Large intestine (tissue), 3 donors: ENCODE measurements around the gene PAQR3. TPM values are rescaled to one million over a fixed set of nuclear protein-coding genes. Genes with fewer than 3 reads are reported as not detected.

Source experiments
- DNase-seq, 2 donors: peaks; one replicate each; pipeline versions ENCODE4 v3.0.0 to v3.0.0-alpha.2; 2013
- H3K27ac ChIP-seq: one replicate; pipeline ENCODE4 v1.5.1; 2013; ENCODE audit warnings: low read length
- H3K27me3 ChIP-seq: 2 replicates; pipeline ENCODE4 v1.6.1; 2013; ENCODE audit warnings: low read length; ENCODE audit not compliant: control insufficient read depth, insufficient read depth
- H3K36me3 ChIP-seq: 2 replicates; pipeline ENCODE4 v1.6.1; 2013; ENCODE audit warnings: low read length; ENCODE audit not compliant: control insufficient read depth, insufficient read depth
- H3K4me1 ChIP-seq: one replicate; pipeline ENCODE4 v1.6.1; 2013; ENCODE audit warnings: low read length; ENCODE audit not compliant: control insufficient read depth, insufficient read depth
- H3K4me3 ChIP-seq: one replicate; pipeline ENCODE4 v1.5.1; 2013; ENCODE audit warnings: low read length
- H3K9me3 ChIP-seq: one replicate; pipeline ENCODE4 v1.6.1; 2013; ENCODE audit warnings: mild to moderate bottlenecking, low read depth, low read length, moderate library complexity; ENCODE audit not compliant: control insufficient read depth
- WGBS: methylation state at CpG from one replicate; pipeline ENCODE4 v1.1.5; 2013; ENCODE audit warnings: low lambda C conversion rate; ENCODE audit not compliant: insufficient coverage; 5-methylcytosine and 5-hydroxymethylcytosine counted together
- polyA plus RNA-seq: library from polyadenylated mRNA; unstranded; fragments of 120-200 nt; gene quantifications from one replicate; pipeline ENCODE4 v1.2.1, GENCODE V29; 2013

The PAQR3 gene
- polyA plus RNA-seq, 1 donor: 14.7 TPM

- Histone ChIP-seq H3K4me1 (peaks cover 32% of the 10 kb centered on the region), H3K27ac (peak overlapping the region; percentile 89), H3K4me3 (no peak overlapping the region), H3K27me3 (no peaks in the 10 kb centered on the region), H3K36me3 (peaks cover 59% of the 10 kb centered on the region), H3K9me3 (peaks cover 4% of the 10 kb centered on the region)
- WGBS: 0% methylated on average over 2 of the region's 3 CpGs
- peak; percentile 64 to 67 for DNase-seq
These were observed 74.7 kb downstream of the PAQR3 start for GRCh38 chr4:78864405-78865024.

DNA sequence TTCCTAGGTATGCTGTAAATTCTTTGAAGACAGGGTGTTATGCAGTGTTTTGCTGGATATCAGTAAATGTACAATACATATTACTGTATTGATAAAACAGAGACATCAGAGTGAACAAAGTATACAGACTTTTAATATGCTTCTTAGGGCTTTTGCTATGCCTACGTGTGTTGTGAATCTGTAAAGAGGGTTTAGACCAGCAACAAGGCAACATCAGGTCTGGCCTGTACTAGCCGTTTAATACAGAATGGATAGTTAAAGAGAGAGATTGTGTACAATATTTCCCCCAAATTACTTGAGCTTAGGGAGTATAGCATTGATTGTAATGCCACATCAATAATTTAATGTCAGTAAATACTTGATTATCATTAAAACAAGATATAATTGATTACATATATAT lies 75.2 kb downstream of the PAQR3 start:
- peaks cover 4% of the 10 kb centered on the region for H3K9me3 ChIP-seq
- no CpG with 5 or more reads among the region's 2 CpGs for WGBS
- no peak overlapping the region for H3K4me3 ChIP-seq
- H3K36me3 ChIP-seq: peaks cover 62% of the 10 kb centered on the region
- H3K27me3 ChIP-seq: no peaks in the 10 kb centered on the region
- no peak for DNase-seq
- H3K4me1 ChIP-seq: peaks cover 32% of the 10 kb centered on the region
- peak overlapping the region; percentile 13 for H3K27ac ChIP-seq

DNA sequence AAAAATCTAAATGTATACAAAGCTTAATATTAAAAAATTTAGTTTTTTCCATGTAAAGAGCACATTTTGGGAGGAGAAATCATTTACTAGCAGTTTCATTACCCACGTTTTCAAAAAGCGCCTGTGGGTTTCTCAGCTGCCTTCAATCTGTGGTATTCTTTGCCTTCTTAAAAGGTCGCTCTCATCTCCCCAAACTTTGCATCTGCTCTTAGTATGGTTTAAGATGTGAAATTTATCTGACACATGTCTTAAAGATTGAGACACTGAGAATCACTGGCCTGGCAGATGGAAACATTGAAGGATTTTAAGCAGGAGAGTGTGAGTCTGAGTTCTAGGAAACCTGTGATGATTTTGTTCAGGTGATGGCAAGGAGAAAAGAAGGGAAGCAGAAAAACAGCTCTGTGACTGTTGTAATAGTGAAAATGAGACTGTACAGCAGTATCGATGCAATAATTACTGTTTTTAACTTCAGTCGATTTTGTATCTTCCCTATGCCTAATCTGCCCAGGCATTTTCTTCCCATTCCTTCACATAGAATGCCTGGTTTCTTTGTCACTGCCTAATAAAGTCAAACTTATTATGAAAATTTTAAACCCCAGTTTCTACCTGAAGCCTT lies 75.9 kb downstream of the PAQR3 start:
- no peak overlapping the region for H3K4me3 ChIP-seq
- 100% methylated on average over 3 of the region's 5 CpGs for WGBS
- peaks cover 4% of the 10 kb centered on the region for H3K9me3 ChIP-seq
- H3K36me3 ChIP-seq: peaks cover 56% of the 10 kb centered on the region
- no peak for DNase-seq
- peaks cover 32% of the 10 kb centered on the region for H3K4me1 ChIP-seq
- peak overlapping the region; percentile 13 for H3K27ac ChIP-seq
- H3K27me3 ChIP-seq: no peaks in the 10 kb centered on the region

DNA sequence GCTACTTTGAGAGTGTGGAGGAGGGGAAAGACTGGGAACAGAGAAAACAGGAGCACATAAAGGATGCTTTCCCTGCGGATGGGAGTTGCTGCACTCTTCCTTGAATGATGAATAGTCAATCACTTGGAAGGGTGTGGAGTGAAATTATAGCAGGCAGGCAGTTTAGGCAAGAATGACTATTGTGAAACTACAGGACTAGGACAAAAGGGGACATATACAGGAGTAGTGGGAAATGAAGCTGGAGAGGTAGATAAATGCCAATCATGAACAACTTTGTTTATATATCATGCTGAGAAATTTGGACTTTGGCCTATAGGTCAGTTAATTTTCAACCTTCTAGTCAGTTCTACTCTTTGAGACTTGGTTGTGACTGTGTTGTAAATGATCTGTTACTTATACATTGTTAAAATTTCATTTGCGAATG lies 76.9 kb downstream of the PAQR3 start:
- H3K27ac ChIP-seq: peak overlapping the region; percentile 14
- DNase-seq: peak; percentile 71 to 90
- peaks cover 45% of the 10 kb centered on the region for H3K36me3 ChIP-seq
- WGBS: 73% methylated on average over 2 of the region's 2 CpGs
- no peaks in the 10 kb centered on the region for H3K27me3 ChIP-seq
- no peak overlapping the region for H3K4me3 ChIP-seq
- H3K4me1 ChIP-seq: peaks cover 32% of the 10 kb centered on the region
- H3K9me3 ChIP-seq: peaks cover 4% of the 10 kb centered on the region

Other genes with a start within 250 kb of the PAQR3 start
- 77.6 TPM for gene BMP2K, start 163.1 kb downstream of the PAQR3 start, polyA plus RNA-seq